ENCODE data around the gene RNF126.
"Not testable (repeated sequence)": the region's sequence is repeated elsewhere in the genome, so short reads cannot be mapped to it uniquely, and the experiment has no call there.

The RNF126 gene

DNA sequence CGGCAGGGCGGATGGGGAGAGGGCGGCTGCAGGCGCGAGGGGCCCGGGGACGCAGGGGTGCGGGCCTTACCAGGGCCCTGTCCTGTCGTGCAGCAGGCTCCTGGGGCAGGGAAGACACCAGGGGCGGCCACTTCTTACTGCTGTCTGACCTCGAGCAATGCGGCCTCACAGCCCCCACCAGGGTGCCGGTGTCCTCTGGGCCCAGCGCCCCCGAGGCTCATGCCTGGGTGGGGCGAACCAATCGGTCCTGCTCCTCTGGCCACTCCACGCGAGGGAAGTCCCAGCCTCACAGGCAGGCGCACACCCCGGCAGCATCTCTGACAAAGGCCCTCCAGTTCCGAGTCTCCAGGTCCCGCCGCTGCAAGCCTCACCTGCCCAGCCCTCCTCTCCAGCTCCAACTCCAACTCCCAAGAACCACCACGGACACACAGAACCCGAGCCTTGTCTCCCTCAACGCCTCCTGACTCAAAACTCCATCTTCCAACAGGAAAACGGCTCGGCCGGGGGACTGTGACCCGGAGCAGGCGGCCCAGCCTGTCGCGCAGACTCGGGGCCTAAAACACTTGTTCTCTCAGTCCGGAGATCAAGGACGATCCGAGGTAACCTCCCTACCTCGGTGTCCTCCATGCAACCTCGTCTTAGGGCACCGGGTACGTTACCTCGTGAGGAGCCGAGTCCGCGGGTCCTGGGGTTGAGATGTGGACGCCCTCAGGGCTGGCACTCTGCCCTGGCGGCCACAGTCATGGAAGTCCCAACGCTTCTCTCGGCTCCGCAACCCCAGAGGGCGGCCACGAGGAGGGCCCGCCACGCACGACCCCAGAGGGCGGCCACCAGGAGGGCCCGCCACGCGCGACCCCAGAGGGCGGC is 16.9 kb downstream of the RNF126 start:
- DNase-seq = no peak

DNA sequence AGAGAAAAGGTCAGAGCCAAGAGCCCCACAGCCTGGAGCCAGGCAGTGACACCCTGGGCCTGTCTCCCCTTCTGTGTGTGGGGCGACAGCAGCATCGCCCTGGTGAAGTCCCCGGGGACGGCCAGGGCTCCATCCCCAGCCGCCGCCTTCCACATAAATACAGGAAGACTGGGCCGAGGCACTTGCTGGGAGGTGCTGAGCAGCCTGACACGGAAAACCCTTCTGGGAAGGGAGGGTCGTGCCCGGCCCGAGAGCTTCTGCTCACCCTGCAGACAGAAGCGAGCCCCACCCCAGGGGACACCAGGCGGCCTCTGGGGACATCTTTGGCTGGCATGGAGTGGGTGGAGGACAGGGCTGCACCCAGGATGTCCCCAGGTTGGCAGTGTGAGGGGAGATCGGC is 18.2 kb downstream of the RNF126 start:
- no peak for DNase-seq

DNA sequence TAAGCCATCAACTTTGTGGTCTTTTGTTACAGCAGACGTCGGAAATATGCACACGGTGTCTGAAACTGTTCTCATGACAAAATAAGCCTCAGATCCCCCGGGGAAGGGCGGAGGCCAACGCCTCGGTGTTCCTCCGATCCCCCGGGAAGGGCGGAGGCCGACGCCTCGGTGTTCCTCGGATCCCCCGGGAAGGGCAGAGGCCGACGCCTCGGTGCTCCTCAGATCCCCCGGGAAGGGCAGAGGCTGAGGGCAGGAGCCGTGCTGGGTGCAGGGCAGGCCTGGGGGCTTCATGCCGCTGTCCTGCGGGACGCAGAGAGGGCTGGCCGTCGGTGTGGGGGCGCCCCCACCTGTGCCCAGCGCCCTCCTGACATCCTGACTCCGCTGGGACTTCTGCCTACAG is 18.7 kb downstream of the RNF126 start:
- DNase-seq = no peak

DNA sequence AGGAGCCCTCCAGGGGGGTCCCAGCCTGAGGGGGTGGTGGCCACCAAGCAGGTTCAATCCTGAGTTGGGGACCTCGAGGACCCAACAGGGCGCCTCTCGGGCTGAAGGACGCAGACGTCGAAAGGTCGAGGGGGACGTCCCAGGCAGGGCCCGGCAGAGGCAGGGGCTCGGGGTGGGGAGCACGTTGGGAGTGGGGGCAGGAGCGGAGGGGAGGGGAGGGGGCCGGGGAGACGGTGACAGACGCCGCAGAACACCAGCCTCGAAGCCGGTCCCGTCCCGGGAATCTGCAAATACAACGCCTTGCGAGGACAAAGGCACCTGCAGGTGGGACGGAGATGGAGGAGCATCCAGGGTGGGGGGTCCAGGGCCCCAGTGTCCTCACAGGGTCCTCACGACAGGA is 19.3 kb downstream of the RNF126 start:
- DNase-seq = no peak

DNA sequence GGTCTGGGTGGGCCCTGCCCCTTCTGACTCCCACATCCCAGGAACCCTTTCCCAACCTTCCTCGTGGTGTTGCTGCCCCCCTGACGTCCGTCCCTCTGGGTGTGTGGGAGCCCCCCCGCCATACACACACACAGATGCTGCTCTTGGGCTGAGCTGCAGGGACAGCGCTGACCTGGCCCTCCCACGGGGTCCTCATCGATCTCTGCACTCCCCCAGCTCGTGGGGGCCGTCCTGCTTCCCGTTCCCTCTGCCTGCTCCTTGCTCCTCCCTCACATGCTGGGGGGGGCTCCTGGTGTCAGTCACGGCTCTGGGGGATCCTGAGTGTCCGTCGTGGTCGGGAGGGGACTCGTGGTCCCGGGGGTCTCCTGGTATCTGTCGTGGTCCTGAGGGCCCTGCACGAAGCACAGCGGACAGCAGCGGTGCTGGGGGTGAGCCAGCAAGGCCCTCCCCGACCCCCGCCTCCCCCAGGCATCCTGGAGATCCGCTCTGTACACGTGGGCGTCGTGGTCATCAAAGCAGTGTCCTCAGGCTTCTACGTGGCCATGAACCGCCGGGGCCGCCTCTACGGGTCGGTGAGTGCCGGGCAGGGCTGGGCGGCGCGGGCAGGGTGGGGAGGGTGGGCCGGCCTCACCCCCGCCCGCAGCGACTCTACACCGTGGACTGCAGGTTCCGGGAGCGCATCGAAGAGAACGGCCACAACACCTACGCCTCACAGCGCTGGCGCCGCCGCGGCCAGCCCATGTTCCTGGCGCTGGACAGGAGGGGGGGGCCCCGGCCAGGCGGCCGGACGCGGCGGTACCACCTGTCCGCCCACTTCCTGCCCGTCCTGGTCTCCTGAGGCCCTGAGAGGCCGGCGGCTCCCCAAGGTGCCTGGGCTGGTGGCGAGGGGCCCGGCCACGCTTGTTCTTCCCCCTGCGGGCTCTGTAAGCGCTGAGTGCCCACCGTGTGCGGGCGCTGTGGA is 20.0 kb downstream of the RNF126 start:
- DNase-seq = no peak

DNA sequence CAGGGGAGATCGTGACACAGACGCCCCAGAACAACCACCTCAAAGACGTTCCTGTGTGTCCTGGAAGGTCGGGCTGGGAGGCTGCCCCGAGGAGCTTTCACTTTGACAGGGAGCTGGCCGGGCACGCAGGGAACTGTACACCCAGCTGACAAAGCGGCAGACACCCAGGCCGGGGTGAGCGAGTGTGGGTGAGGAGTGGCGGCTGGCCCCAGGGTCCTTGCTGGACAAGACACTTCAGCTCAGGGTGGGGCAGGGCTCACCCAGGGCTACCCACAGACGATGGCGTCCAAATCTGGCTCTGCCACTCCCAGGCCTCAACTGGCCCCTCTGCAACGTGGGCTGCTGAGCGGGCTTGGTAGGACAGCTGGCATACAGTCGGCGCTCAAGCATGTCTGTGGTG is 21.3 kb downstream of the RNF126 start:
- DNase-seq = no peak

DNA sequence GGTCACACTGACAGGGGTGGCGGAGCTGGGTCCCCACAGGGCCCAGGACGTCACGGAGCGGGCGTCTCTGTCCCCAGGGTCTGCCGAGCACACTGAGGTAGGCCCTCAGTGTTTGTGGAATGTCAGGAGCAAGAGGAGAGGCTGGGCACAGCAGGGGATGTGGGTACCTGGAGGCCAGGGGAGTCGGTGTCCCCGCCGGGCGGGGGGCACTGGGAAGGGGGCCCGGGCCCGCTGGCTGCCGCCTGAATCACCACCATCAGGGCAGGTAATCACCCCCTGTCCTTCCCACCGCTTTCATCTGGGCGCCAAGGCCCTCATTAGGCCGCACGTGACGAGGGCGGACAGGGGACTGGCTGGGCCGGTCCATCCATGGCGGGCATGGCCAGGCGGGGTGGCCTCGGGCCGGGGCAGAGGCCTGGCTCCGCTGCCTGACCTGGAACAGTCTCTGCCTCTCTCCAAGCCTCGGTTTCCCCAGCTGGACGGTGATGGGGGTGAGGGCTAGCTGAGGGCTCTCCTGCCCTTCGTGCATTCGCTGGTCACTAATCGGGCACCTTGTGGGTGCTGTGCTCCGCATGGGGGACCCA is 22.3 kb downstream of the RNF126 start:
- DNase-seq = no peak

DNA sequence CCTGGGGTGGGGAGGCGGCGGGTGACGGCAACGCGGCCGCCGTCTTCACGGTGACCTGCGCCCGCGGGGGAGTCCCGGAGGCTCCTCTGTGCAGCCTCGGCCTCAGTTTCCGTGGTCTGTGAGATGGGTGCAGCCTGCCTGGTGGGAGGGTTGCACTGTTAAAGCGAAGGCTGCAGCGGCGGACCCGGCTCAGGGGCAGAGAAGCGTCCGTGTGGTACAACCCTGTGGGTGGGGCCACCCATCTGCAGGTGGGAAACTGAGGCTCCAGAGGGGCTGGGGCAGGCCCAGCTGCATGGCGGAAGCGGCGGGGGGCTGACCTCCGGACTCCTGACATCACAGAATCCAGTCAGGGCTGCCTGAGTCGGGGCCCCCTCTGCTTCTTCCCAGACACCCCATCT is 22.9 kb downstream of the RNF126 start:
- no peak for DNase-seq

DNA sequence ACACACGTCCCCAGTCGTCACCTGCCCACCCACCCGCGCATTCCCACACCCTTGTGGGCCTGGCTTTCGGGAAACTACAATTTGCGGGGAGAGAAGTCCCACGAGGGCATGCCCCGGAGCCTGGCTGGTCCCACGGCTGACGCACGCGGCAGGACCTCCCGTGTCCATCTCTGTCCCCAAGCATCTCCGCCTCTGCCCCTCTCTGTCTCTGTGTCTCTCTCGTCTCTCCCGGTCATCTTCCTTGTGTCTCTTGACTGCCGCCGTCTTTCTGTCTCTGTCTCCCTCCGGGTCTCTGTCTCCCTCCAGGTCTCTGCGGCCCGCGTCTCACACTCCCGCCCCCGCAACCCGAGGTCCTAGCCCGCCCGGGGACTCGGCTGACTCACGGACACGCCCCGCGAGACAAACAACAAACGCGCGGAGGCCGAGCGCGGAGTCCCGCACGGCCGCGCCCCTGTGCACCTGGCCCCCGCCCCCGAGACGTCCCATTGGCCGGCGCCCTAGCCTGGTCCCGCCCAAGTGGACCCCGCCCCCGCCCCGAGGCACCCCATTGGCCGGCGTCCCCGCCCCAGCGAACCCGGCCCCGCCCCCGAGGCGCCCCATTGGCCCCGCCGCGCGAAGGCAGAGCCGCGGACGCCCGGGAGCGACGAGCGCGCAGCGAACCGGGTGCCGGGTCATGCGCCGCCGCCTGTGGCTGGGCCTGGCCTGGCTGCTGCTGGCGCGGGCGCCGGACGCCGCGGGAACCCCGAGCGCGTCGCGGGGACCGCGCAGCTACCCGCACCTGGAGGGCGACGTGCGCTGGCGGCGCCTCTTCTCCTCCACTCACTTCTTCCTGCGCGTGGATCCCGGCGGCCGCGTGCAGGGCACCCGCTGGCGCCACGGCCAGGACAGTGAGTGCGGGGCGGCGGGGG is 23.5 kb downstream of the RNF126 start, which contains the start of gene FGF22:
FGF22 (plus strand) TSS at position 627 of the 908 bp plus-strand sequence; CDS start at position 674, 47 bp downstream.
- peak; percentile 73 for DNase-seq

DNA sequence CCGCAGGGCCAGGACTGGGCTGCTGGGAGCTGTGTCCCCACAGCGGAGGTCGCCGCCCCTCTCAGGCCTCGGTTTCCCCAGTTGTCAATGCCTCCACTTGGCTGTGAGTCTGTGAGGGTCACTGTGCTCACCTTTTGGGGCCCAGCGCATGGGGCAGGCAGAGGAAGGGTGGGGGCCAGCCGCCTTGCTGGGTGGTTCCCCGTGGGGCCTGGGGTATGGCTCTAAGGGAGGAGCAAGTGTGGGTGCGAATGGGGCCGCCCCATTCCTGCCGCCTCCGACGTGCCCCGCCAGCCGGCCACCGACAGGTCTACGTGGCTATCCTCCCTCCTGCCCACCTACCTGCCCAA is 24.1 kb downstream of the RNF126 start:
- no peak for DNase-seq

DNA sequence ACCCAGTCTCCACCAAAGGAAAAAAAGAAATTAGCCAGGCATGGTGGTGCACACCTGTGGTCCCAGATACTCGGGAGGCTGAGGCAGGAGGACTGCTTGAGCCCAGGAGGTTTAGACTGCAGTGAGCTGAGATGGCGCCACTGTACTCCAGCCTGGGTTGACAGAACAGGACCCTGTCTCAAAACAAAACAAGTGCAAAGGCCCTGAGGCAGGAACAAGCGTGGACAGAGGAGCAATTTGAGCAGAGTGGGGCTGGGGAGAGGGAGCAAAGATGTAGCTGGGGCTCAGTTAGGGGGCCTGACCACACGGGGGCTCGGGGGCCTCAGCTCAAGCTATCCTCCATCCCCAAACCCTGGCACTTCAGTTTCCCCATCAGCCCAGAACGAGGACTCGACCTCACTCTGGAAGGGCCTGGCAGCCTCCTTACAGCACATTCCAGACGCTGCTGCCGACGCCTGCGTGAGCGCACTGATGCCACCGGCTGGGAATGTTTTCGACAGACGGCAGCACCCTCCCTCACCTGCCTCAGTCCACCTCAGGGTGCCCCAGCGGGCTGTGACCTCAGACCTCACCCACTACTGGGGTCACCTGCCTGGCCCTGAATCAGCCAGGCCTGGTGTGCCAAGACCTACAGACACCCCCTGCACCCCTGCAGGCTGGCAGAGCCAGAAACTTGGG is 27.9 kb downstream of the RNF126 start:
- DNase-seq = no peak

DNA sequence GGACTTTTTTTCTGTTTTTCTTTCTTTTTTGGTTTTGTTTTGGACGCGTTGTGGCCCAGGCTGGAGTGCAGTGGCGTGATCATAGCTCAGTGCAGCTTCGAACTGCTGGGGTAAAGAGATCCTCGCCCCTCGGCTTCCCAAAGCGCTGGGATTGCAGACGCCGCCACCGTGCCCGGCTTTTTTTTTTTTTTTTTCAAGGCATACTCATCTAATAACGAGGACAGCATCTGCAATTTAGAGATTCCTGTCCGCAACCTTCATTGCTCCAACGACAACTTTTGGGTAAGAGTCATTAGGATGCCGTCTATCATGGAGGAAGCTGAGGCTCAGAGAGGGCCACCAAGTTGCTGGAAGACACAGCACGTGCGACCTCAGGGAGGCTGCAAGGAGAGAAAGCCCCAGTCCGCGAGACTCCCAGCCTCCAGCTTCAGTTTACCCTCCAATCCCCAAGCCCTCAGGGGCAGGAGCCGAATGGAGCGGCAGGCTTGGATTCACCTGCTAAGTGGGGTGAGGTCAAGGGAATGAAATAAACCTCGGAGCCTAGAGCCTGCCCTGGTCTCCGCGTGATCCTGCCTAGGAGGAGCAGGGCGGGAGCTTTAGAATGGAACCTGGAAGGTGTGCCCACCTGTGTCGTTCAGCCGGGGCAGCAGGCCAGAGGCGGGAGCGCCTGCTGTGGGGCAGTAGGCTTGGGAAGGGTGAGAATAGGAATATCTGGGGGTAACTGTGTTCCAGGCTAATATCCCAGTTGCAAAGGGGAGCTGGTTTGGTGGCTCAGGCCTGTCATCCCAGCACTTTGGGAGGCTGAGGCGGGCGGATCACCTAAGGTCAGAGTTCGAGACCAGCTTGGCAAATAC is 29.0 kb downstream of the RNF126 start:
- DNase-seq = no peak

DNA sequence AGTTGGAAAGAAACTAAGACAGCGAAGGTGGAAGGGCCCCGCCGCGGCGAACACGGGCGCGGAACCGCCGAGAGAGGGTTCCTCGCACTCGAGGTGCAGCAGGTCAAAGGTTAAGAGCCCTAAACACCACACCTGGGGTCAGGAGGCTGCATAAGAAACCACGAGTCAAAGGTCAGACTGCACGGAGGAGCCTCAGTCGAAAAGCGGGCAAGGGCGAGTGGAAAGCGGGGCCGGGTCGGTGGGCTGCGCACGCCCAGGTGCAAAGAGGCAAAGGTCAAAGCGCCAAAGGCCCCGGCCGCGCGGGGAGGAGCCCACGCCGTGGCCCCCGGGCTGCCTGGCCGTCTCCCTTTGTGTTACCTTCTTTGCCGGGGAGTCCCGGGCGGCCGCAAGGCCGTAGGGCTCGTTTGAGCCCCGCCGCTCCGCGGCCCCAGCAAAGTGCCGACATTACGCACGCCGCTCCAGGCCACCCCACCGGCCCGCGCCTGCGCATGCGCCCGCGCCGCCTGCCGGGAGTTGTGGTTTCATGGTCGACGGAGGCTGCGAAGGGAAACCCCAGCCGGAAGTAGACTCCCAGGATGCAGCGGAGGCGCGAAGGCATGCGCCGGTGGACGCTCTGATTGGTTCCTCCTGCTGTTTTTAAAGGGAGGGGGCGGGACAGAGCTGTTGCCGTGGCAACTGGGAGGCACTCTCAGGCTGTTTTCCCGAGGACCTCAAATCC is 29.8 kb downstream of the RNF126 start, which contains the start of gene POLRMT:
POLRMT (minus strand) TSS at position 470 of the 718 bp plus-strand sequence; CDS start at position 445, 25 bp downstream.
- DNase-seq = peak; percentile 97

DNA sequence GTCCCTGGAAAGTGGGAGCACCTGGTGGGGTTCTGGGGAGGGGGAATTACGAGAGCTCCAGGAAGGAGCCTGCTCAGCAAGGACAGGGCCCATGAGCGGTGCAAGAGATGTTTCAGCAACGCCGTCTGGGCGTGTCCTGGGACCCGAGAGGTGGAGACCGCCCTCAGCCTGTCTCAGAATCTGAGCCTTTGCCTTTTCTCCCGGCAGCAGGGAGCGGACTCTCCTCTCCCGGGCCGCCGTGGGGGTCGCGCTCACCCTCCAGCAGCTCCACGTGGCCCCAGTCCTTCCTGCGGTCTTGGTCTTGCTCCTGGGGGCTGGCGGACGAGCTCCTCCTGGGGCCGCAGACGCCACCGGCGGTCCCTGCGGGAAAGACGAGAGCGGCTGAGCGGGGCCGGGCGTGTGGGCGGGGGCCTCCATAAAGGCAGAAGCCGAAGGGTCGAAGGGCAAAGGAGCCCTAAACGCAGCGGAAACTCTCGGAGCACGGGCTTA is 30.4 kb downstream of the RNF126 start:
- DNase-seq = no peak

DNA sequence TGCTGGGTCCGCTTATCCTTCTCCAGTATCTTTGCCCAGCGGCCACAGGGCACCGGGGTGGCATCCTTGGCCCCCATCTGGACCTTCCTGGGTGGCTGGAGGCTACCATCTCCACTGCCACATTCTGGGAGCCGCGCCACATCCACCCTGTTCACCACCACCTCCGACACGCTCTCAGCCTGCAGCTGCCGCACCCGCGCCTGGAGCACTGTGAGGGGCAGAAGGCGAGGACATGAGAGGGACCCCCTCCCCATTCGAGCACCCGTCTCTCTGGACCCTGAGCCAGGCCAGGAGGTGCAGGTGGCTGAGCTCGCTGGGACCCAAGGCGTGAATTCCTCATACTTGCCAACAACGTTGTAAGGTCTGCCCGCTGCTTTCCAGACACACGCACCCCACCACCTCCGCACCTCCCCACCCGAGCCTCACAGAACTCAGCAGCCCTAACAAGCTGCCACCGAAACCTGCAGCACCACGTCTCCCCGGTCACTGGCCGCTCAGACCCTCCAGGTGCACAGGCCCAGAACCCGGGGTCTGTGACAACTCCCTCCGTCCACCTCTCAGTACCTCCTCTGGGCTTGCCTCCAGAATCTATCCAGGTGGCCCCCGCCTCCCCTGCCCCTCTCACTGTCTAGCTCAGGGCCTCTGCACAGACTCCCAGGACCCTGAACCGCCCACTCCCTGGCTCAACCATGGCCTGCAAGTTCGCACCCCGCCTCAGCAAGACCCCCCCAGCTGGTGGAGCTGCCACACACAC is 32.9 kb downstream of the RNF126 start:
- DNase-seq = no peak

DNA sequence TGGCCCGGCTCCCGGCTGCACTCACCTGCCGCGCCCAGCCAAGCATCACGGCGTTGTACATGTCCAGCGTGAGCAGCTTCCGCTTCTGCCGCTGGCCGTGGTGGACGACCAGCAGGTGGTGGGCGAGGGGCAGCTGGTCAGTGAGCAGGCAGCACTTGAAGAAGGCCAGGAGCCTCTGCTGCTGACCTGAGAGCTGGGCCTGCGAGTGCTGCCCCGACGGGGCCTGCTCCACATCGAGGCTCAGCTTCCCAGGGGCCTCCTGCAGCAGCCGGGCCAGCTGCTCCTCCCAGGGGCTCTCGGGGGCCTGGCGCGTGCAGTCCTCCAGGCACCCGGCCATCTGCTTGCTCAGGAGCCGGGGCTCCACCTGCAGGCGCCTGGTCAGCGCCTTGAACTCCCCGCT is 33.5 kb downstream of the RNF126 start:
- DNase-seq = not testable (repeated sequence)

DNA sequence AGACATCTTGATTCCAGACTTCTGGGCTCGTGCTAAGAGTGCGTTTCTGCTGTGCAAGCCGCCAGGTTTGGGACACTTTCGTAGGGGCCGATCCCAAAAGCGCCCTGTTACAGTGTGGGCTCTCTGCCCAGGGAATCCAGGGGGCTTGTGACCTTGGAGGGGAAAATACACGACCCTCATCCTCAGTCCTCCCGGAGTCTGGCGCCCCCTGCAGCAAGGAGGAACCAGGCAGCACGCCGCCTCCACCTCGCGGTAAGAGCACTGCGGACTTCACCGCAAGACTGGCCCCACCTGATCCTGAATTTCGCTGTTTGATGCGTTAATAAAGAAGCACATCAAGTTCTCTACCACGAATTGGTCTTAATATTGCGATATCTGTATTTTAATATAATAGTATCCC is 34.8 kb downstream of the RNF126 start:
- DNase-seq = no peak

DNA sequence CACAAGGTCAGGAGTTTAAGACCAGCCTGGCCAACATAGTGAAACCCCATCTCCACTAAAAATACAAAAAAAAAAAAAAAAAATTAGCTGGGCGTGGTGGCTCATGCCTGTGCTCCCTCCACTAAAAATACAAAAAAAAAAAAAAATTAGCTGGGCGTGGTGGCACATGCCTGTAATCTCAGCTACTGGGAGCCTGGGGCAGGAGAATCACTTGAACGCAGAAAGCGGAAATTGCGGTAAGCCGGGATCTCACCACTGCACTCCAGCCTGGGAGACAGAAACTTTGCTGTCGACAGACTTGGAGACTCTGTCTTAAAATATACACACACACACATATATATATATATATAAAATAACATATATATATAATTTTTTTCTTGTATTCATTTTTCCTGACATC is 36.4 kb downstream of the RNF126 start:
- not testable (repeated sequence) for DNase-seq

DNA sequence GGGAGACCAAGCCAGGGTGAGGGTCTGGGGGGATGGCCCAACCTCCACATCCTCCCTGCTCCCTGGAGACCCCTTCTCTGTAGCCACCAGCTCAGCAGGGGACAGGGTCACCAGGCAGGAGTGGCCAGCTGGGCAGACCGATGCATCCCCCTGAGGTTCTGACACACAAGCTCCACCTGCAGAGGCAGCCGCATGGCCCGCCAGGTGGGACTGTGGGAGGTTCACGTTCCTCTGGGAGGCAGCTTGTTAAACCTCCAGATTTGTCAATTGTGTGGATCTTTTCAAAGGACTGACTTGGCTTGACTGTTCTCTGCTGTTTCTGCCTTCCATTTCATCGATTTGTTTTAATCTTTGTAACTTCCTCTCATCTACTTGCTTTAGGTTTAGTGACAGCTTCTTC is 37.8 kb downstream of the RNF126 start:
- DNase-seq = no peak

Measured in NCI-H446 treated with DMSO at 0.1 percent for 48 hours (cell line).